Naive B cell (primary cell): Measurements from ENCODE around the gene WDR70. TPM values are rescaled to one million over a fixed set of nuclear protein-coding genes. Genes with fewer than 3 reads are reported as not detected.

Experiments
- ATAC-seq, 2 donors: fragments of 150-1000 bp; cut with Tn5 transposase; 2 replicates each; pipeline ENCODE4 v1.10.0; 2021; ENCODE audit warnings: low read depth in 2 of 2, mild to moderate bottlenecking in 2 of 2, moderate library complexity in 2 of 2
- DNase-seq: peaks from one replicate; pipeline ENCODE4 v3.0.0; 2022
- H3K27ac Mint-ChIP-seq, 6 donors: one replicate each; pipeline ENCODE4 v1.8.0; 2020 to 2022; ENCODE audit warnings: mild to moderate bottlenecking in 6 of 6, mixed read lengths in 6 of 6, moderate library complexity in 5 of 6, inconsistent platforms in 2 of 6
- H3K27me3 Mint-ChIP-seq, 3 donors: one replicate each; pipeline ENCODE4 v1.8.0; 2021 to 2022; ENCODE audit warnings: mixed read lengths in 3 of 3, mild to moderate bottlenecking in 1 of 3
- H3K36me3 Mint-ChIP-seq, 2 donors: one replicate each; pipeline ENCODE4 v1.8.0; 2020 to 2022; ENCODE audit warnings: mixed read lengths in 2 of 2, inconsistent platforms in 1 of 2, mild to moderate bottlenecking in 1 of 2
- H3K4me1 Mint-ChIP-seq, 3 donors: one replicate each; pipeline ENCODE4 v1.8.0; 2020 to 2022; ENCODE audit warnings: mixed read lengths in 3 of 3, inconsistent platforms in 1 of 3, mild to moderate bottlenecking in 1 of 3, moderate library complexity in 1 of 3
- H3K4me3 Mint-ChIP-seq, 8 donors: one replicate each; pipeline ENCODE4 v1.8.0; 2020 to 2022; ENCODE audit warnings: mild to moderate bottlenecking in 8 of 8, mixed read lengths in 8 of 8, moderate library complexity in 8 of 8, inconsistent platforms in 2 of 8
- H3K9me3 Mint-ChIP-seq, 7 donors: one replicate each; pipeline ENCODE4 v1.8.0; 2020 to 2022; ENCODE audit warnings: mixed read lengths in 7 of 7, mild to moderate bottlenecking in 5 of 7, inconsistent platforms in 2 of 7, moderate library complexity in 1 of 7
- polyA plus RNA-seq, 6 donors: library from polyadenylated mRNA; unstranded; fragments of 300-500 nt; fragmentation: Illumina TruSeq; gene quantifications; one replicate each; pipeline ENCODE4 v1.2.3, GENCODE V29; 2021; ENCODE audit warnings: low read depth in 6 of 6

The WDR70 gene
- polyA plus RNA-seq, 6 donors from 2014 or later, result 19.2 to 29.1 (median 25.3) TPM

- Mint-ChIP-seq H3K27ac (no peak overlapping the region), H3K4me1 (peaks cover 5 to 37% (median 17%) of the 10 kb centered on the region in 3 donors), H3K4me3 (no peak overlapping the region), H3K9me3 (peaks cover 0 to 4% (median 2%) of the 10 kb centered on the region in 7 donors), H3K27me3 (no peaks in the 10 kb centered on the region), H3K36me3 (peaks cover 8 to 10% of the 10 kb centered on the region in 2 donors)
- ATAC-seq (no peak), DNase-seq (no peak)
These were observed 173.0 kb downstream of the WDR70 start for GRCh38 chr5:37552161-37552560.

- no peak for ATAC-seq
These were observed 173.9 kb downstream of the WDR70 start for GRCh38 chr5:37552770-37553719.

GRCh38 chr5:37553720-37554404 lies 174.7 kb downstream of the WDR70 start:
- Mint-ChIP-seq H3K27ac (peak overlapping the region in 1 of 6 donors; percentile 24), H3K9me3 (peaks cover 0 to 4% (median 2%) of the 10 kb centered on the region in 7 donors), H3K27me3 (no peaks in the 10 kb centered on the region), H3K4me1 (peaks cover 5 to 23% (median 13%) of the 10 kb centered on the region in 3 donors), H3K4me3 (no peak overlapping the region), H3K36me3 (peaks cover 6 to 8% of the 10 kb centered on the region in 2 donors)
- ATAC-seq (no peak), DNase-seq (no peak)

More at GRCh38 chr5:37552770-37553719, 173.9 kb downstream of the WDR70 start:
- Mint-ChIP-seq H3K4me3 (no peak overlapping the region), H3K9me3 (peaks cover 0 to 4% (median 2%) of the 10 kb centered on the region in 7 donors), H3K27me3 (no peaks in the 10 kb centered on the region), H3K27ac (peak overlapping the region in 2 of 6 donors; percentile 17 to 29), H3K4me1 (peaks cover 5 to 31% (median 17%) of the 10 kb centered on the region in 3 donors), H3K36me3 (peaks cover 6 to 8% of the 10 kb centered on the region in 2 donors)
- DNase-seq, result no peak

- peaks cover 0 to 4% (median 2%) of the 10 kb centered on the region in 7 donors for H3K9me3 Mint-ChIP-seq
- no peak overlapping the region for H3K4me3 Mint-ChIP-seq
- ATAC-seq (no peak), DNase-seq (no peak)
- peaks cover 6 to 8% of the 10 kb centered on the region in 2 donors for H3K36me3 Mint-ChIP-seq
- no peaks in the 10 kb centered on the region for H3K27me3 Mint-ChIP-seq
- no peak overlapping the region for H3K27ac Mint-ChIP-seq
- H3K4me1 Mint-ChIP-seq, result peaks cover 5 to 19% (median 13%) of the 10 kb centered on the region in 3 donors
These were observed 175.3 kb downstream of the WDR70 start for GRCh38 chr5:37554405-37554739.

GRCh38 chr5:37554938-37555337 lies 175.8 kb downstream of the WDR70 start:
- ATAC-seq (no peak), DNase-seq (no peak)
- Mint-ChIP-seq H3K4me3 (no peak overlapping the region), H3K27ac (no peak overlapping the region), H3K9me3 (peaks cover 0 to 4% (median 2%) of the 10 kb centered on the region in 7 donors), H3K36me3 (peaks cover 5 to 8% of the 10 kb centered on the region in 2 donors), H3K4me1 (peaks cover 5 to 19% (median 13%) of the 10 kb centered on the region in 3 donors), H3K27me3 (no peaks in the 10 kb centered on the region)

GRCh38 chr5:37557734-37558293 lies 178.7 kb downstream of the WDR70 start:
- no peak for ATAC-seq
- Mint-ChIP-seq H3K4me3 (no peak overlapping the region), H3K4me1 (peaks cover 0 to 8% (median 4%) of the 10 kb centered on the region in 3 donors), H3K36me3 (no peaks in the 10 kb centered on the region), H3K27ac (no peak overlapping the region), H3K27me3 (no peaks in the 10 kb centered on the region), H3K9me3 (peaks cover 0 to 4% (median 2%) of the 10 kb centered on the region in 7 donors)
- DNase-seq, result no peak

- ATAC-seq, result no peak
- Mint-ChIP-seq H3K27me3 (no peaks in the 10 kb centered on the region), H3K4me3 (no peak overlapping the region), H3K9me3 (no peaks in the 10 kb centered on the region), H3K27ac (peak overlapping the region in 1 of 6 donors; percentile 7), H3K4me1 (peaks cover 0 to 8% (median 0%) of the 10 kb centered on the region in 3 donors), H3K36me3 (no peaks in the 10 kb centered on the region)
- DNase-seq, result no peak
These were observed 186.0 kb downstream of the WDR70 start for GRCh38 chr5:37565062-37565670.

- no peaks in the 10 kb centered on the region for H3K27me3 Mint-ChIP-seq
- no peak for DNase-seq
- no peak overlapping the region for H3K4me3 Mint-ChIP-seq
- H3K36me3 Mint-ChIP-seq, result peaks cover 0 to 2% of the 10 kb centered on the region in 2 donors
- no peak for ATAC-seq
- H3K4me1 Mint-ChIP-seq, result peaks cover 0 to 6% (median 0%) of the 10 kb centered on the region in 3 donors
- no peaks in the 10 kb centered on the region for H3K9me3 Mint-ChIP-seq
- peak overlapping the region in 2 of 6 donors; percentile 36 to 49 for H3K27ac Mint-ChIP-seq
These were observed 188.4 kb downstream of the WDR70 start for GRCh38 chr5:37567566-37567965.

GRCh38 chr5:37568018-37568753 lies 189.1 kb downstream of the WDR70 start:
- Mint-ChIP-seq H3K4me1 (peaks cover 0 to 10% (median 0%) of the 10 kb centered on the region in 3 donors), H3K36me3 (peaks cover 0 to 8% of the 10 kb centered on the region in 2 donors), H3K27me3 (no peaks in the 10 kb centered on the region), H3K27ac (no peak overlapping the region), H3K4me3 (no peak overlapping the region), H3K9me3 (no peaks in the 10 kb centered on the region)
- DNase-seq, result no peak
- ATAC-seq, result no peak

GRCh38 chr5:37568893-37569292 lies 189.8 kb downstream of the WDR70 start:
- no peak overlapping the region for H3K4me3 Mint-ChIP-seq
- DNase-seq (no peak), ATAC-seq (no peak)
- no peaks in the 10 kb centered on the region for H3K9me3 Mint-ChIP-seq
- H3K27ac Mint-ChIP-seq, result no peak overlapping the region
- peaks cover 0 to 10% (median 1%) of the 10 kb centered on the region in 3 donors for H3K4me1 Mint-ChIP-seq
- H3K36me3 Mint-ChIP-seq, result peaks cover 0 to 8% of the 10 kb centered on the region in 2 donors
- no peaks in the 10 kb centered on the region for H3K27me3 Mint-ChIP-seq

GRCh38 chr5:37569466-37569865 lies 190.3 kb downstream of the WDR70 start:
- no peak overlapping the region for H3K27ac Mint-ChIP-seq
- DNase-seq (no peak), ATAC-seq (no peak)
- H3K4me3 Mint-ChIP-seq, result no peak overlapping the region
- H3K9me3 Mint-ChIP-seq, result peaks cover 0 to 1% (median 0%) of the 10 kb centered on the region in 7 donors
- peaks cover 2 to 11% of the 10 kb centered on the region in 2 donors for H3K36me3 Mint-ChIP-seq
- peaks cover 2 to 13% (median 3%) of the 10 kb centered on the region in 3 donors for H3K4me1 Mint-ChIP-seq
- no peaks in the 10 kb centered on the region for H3K27me3 Mint-ChIP-seq

- Mint-ChIP-seq H3K36me3 (peaks cover 8 to 16% of the 10 kb centered on the region in 2 donors), H3K4me1 (peaks cover 5 to 16% (median 7%) of the 10 kb centered on the region in 3 donors), H3K27me3 (no peaks in the 10 kb centered on the region), H3K9me3 (peaks cover 0 to 5% (median 0%) of the 10 kb centered on the region in 7 donors), H3K4me3 (no peak overlapping the region), H3K27ac (no peak overlapping the region)
- ATAC-seq (no peak), DNase-seq (no peak)
These were observed 191.5 kb downstream of the WDR70 start for GRCh38 chr5:37570597-37570996.
